GM18499 (cell line): ENCODE measurements around the gene PRR13.
"Not testable (repeated sequence)": the region's sequence is repeated elsewhere in the genome, so short reads cannot be mapped to it uniquely, and the experiment has no call there.

ENCODE experiments used
- ATAC-seq: cut with Tn5 transposase; IDR thresholded peaks from one replicate; pipeline ENCODE4 v1.9.1; 2021; ENCODE audit warnings: moderate number of reproducible peaks; ENCODE audit not compliant: insufficient read depth, unreplicated experiment

Gene PRR13

DNA sequence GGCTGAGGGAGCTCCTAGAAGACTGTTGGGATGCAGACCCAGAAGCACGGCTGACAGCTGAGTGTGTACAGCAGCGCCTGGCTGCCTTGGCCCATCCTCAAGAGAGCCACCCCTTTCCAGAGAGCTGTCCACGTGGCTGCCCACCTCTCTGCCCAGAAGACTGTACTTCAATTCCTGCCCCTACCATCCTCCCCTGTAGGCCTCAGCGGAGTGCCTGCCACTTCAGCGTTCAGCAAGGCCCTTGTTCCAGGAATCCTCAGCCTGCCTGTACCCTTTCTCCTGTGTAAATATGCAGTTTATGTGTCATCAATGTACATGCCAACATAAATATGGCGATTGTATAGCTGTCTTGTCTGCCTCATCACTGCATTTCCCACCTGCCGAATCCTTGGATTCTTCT is 10.3 kb upstream of the PRR13 start:
- no peak for ATAC-seq

DNA sequence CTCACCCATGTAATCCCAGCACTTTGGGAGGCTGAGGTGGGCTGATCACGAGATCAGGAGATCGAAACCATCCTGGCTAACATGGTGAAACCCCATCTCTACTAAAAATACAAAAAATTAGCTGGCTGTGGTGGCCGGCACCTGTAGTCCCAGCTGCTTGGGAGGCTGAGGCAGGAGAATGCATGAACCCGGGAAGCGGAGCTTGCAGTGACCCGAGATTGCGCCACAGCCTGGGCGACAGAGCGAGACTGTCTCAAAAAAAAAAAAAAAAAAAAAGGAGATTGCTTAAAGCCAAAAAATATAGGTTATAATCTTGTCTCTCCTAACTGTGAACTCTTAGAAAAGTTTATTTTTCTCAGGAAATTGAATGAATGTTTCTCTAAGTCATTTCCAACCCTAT is 6.2 kb upstream of the PRR13 start:
- ATAC-seq, result not testable (repeated sequence)

GRCh38 chr12:53439582-53439981 is 2.0 kb upstream of the PRR13 start:
- not testable (repeated sequence) for ATAC-seq

GRCh38 chr12:53443955-53444354 is 2.4 kb downstream of the PRR13 start:
- ATAC-seq, result no peak

DNA sequence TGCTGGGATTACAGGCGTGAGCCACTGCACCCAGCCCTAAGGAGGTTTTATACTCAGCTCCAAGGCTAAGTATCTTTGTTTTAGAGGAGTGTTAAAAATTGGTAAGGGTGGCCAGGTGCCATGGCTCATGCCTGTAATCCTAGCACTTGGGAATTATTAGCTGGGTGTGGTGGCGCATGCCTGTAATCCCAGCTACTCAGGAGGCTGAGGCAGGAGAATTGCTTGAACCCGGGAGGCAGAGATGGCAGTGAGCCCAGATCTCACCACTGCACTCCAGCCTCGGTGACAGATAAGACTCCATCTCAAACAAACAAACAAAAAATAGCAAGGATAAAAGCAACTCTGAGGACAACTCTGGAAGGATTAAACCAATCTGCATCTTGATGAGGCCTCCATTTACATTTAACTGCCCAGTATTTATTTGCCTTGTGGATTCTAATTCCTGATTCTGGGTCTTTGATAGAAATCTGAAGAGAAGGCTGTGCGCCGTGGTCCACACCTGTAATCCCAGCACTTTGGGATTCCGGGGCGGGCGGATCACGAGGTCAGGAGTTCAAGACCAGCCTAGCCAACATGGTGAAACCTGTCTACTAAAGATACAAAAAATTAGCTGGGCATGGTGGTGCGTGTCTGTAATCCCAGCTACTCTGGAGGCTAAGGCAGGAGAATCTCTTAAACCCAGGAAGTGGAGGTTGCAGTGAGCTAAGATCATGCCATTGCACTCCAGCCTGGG is 3.2 kb downstream of the PRR13 start:
- not testable (repeated sequence) for ATAC-seq

GRCh38 chr12:53450936-53451335 is 9.4 kb downstream of the PRR13 start:
- ATAC-seq, result no peak

DNA sequence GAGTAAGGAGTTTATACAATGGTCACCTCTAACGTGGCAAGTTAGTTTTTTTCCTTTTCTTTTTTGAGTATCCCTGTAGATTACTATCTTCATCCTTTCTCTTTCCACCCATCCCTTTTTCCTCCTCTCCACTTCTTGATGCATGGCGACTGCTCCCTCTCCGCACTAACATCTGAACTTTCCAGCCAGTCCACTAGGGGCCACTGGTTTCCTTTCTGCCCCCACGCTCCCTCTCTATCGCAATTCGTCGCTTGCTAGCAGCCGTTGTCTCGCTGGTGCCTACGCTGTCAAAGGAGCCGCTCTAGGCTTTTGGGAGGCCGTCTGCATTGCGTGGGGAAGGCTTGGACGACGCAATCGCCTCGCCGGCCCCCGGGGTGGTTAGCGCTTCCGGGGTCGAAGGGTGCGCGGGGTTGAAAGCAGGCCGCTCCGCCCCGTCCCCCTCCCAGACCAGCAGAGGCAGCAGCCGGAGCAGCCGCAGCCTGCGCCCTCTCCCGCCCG is 10.2 kb downstream of the PRR13 start, which contains the start of gene PCBP2:
Gene PCBP2 (plus strand): TSS at position 442 of the 498 bp plus-strand sequence. CDS start 2,699 bp downstream, outside the sequence.
- ATAC-seq, result peak; percentile 94

- ATAC-seq, result no peak
Measured at GRCh38 chr12:53452159-53453077, 10.9 kb downstream of the PRR13 start.

DNA sequence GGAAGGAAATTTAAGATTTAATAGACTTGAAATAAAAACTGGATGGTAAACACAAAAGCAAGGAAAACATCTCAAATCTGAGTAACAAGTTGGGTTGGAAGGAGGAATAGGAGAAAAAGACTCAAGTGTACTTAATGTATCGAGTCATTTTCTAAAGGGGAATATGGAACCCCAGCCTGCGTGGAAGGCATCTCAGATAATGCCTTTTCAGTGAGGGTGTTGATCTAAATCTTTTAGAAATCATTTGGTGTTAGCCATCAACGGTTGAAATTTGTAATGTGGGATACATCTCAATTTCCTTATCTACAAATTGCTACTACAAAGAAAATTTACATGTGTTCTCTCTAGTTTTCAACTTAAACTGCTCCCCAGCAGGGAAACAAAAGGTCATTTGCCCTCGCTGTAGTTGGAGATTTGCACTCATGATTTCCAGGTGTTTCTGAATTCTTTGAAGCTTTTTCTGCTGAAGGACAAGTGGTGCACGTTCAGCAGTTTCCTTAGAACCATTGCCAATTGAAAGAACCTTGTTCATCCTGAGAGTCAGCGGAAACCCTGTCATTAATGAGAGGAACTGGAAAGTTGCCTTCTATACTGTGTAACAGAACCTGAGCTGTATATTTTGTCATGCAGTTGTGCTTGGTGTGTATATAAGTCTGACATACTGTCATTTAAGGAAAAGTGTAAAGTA is 12.6 kb downstream of the PRR13 start:
- no peak for ATAC-seq

- ATAC-seq, result no peak
Measured at GRCh38 chr12:53454707-53455106, 13.2 kb downstream of the PRR13 start.

DNA sequence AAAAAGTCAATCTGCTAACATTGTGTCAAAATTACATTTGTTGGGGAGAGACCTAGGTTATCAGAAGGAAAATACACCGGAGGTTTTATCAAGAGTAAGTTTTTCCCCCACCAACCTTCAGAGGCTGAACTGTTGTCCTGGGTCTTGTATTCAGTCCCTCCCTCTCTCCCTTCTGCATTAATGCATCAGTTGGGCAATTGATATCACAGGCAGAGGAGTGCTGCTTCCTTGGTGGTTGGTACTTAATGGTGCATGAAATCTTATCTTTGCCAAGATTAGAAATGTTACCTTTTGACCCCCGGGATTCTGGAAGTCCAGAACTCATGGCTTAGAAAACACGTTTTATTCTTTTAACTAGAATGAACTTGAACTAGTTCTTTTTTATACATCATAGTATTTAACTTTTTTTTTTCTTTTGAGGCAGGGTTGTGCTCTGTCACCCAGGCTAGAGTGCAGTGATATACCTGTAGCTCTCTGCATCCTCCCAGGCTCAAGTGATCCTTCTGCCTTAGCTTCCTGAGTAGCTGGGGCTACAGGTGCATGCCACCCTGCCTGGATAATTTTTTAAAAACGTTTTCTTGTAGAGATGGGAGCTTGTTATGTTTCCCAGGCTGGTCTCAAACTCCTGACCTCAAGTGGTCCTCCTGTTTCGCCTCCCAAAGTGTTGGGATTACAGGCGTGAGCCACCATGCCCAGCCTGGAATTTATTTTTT is 15.3 kb downstream of the PRR13 start:
- no peak for ATAC-seq

- ATAC-seq, result no peak
Measured at GRCh38 chr12:53459097-53459496, 17.6 kb downstream of the PRR13 start.

DNA sequence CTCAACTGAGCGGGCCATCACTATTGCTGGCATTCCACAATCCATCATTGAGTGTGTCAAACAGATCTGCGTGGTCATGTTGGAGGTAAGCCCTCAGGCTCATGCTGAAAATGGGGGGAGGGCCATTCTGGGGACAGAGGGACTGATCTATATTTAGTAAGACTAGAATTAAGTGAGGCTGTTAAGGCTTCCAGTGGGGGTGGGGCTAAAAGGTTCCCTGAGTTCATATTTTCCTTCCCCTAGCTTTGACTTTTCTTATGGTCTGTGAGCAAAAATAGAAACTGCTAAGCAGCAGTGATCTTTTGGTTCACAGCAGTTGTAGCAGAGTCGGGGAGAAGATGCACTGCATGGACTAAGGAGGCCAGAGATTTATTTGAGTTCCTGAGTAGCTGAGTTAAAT is 19.5 kb downstream of the PRR13 start:
- no peak for ATAC-seq

DNA sequence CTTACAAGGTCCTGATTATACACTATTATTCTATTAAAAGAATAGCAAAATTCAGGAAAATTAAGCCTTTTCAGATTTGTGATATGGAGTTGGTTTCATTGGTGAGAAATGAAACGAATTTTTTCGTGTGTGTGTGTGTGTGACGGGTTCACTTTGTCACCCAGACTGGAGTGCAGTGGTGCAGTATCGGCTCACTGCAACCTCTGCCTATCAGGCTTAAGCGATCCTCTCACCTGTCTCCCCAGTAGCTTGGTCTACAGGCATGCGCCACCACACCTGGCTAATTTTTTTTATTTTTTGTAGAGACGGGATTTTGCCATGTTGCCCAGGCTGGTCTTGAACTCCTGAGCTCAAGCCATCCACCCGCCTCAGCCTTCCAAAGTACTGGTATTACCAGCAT is 20.1 kb downstream of the PRR13 start:
- no peak for ATAC-seq

DNA sequence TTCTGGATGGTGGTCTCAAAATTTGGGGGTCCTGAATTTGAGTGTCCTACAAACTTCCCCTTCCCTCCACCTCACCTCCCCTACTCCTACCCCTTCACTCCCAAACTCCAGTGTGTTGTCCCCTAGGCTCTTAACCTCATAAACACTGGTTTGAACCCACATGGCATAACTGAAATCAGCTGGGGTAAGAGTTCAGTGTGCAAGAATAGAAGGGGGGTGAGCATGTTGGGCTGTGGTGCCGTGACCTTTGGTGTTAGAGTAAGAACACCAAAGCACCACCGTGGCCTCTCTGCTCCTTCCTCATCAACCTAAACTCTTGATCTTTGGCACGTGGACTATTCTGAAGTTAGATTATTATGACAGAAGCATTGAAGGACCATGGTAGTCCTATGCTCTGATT is 21.4 kb downstream of the PRR13 start:
- ATAC-seq, result no peak

- ATAC-seq, result no peak
Measured at GRCh38 chr12:53463802-53464560, 22.4 kb downstream of the PRR13 start.

DNA sequence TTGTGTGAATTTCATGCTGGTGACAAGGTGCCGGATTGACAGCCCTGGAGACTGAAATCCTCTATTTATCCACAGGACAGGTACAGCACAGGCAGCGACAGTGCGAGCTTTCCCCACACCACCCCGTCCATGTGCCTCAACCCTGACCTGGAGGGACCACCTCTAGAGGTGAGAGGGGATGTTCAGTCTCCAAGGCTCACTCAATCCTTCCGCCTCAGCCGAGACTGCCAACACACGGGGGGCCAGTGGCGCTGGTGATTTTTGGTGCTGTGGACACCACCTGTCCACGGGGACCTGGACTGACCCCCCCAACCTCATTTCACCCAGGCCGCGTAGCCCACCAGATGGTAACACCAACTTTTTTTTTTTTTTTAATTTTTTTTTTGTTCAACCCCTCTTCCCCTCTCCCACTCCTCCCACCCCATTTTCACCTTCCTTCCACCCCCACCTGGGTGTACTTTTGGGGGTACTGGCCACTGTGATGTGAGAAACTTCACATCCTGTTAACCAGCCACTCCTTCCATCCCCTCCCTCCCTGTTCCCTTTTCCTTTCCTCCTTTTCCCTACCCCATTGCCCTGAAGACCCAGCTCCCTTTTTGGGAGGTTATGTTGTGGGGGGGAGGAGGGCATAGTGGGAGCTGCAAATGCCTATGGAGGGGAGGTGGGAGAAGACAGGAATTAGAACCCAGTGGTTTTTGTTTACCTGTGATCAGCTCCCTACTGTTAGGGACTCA is 23.3 kb downstream of the PRR13 start:
- ATAC-seq, result no peak

GRCh38 chr12:53465679-53466078 is 24.1 kb downstream of the PRR13 start:
- ATAC-seq, result no peak

DNA sequence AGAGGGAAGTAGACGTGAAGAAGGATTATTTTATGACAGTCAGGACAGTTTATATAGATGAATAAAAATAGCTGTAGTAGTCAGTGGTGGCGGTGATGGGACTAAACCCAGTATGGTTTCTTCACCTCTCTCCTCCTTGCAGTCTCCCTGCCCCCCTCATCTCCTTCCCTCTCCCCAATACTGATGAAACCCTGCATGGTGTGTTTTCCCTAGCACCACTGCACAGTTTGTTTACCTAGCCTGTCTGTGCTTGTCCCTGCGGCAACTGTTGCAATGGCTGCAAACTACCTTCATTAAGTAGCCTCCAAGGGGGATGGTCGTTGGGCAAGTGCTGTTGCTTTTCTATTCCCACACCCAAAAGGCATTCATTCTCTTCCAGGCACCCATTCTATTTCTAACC is 25.1 kb downstream of the PRR13 start:
- no peak for ATAC-seq
